Right kidney (tissue), 1 donor: ENCODE data around the gene THTPA.
"Not testable (repeated sequence)": the region's sequence is repeated elsewhere in the genome, so short reads cannot be mapped to it uniquely, and the experiment has no call there.

Experiments
- DNase-seq: peaks from one replicate; pipeline ENCODE4 v3.0.0-alpha.2; 2016

THTPA gene

GRCh38 chr14:23583761-23584526, 27.9 kb downstream of the THTPA start:
- DNase-seq: not testable (repeated sequence)

- DNase-seq: not testable (repeated sequence)
Measured at GRCh38 chr14:23584527-23585203, 28.6 kb downstream of the THTPA start.

GRCh38 chr14:23588884-23589598, 33.0 kb downstream of the THTPA start:
- DNase-seq: peak; percentile 76

GRCh38 chr14:23589606-23590005, 33.5 kb downstream of the THTPA start:
- DNase-seq: no peak

- no peak for DNase-seq
Measured at GRCh38 chr14:23590198-23590597, 34.1 kb downstream of the THTPA start.

GRCh38 chr14:23594191-23594590, 38.1 kb downstream of the THTPA start:
- DNase-seq: not testable (repeated sequence)

GRCh38 chr14:23600322-23600707, 44.2 kb downstream of the THTPA start:
- no peak for DNase-seq

GRCh38 chr14:23600806-23601205, 44.7 kb downstream of the THTPA start:
- DNase-seq: no peak

- DNase-seq: no peak
Measured at GRCh38 chr14:23601424-23601823, 45.4 kb downstream of the THTPA start.

- DNase-seq: no peak
Measured at GRCh38 chr14:23601845-23602180, 45.7 kb downstream of the THTPA start.

- DNase-seq: no peak
Measured at GRCh38 chr14:23602181-23603095, 46.4 kb downstream of the THTPA start.

- no peak for DNase-seq
Measured at GRCh38 chr14:23603103-23603502, 47.0 kb downstream of the THTPA start.

- no peak for DNase-seq
Measured at GRCh38 chr14:23604148-23604547, 48.1 kb downstream of the THTPA start.

- no peak for DNase-seq
Measured at GRCh38 chr14:23604675-23605170, 48.7 kb downstream of the THTPA start.

GRCh38 chr14:23605931-23606585, 50.0 kb downstream of the THTPA start:
- no peak for DNase-seq

GRCh38 chr14:23608454-23608853, 52.4 kb downstream of the THTPA start:
- DNase-seq: no peak

- DNase-seq: no peak
Measured at GRCh38 chr14:23609001-23609400, 52.9 kb downstream of the THTPA start.

- DNase-seq: not testable (repeated sequence)
Measured at GRCh38 chr14:23609411-23610089, 53.5 kb downstream of the THTPA start.
